SK-N-SH (cell line): ENCODE results near the gene BMP7. TPM values are rescaled to one million over a fixed set of nuclear protein-coding genes. Genes with fewer than 3 reads are reported as not detected.

Experiments
- CTCF ChIA-PET: fragments of 300-600, 350-600 bp; formaldehyde crosslinking; extraction: SDS; loops from one replicate; lab custom pipeline; 2021; lab: Yijun Ruan, JAX
- POLR2A ChIA-PET: fragments of 350-600 bp; sonication (Branson Sonifier 250); formaldehyde crosslinking; extraction: SDS; loops from one replicate; lab custom pipeline; 2020; ENCODE audit warnings: antibody characterized with exemption, inconsistent platforms; lab: Yijun Ruan, JAX
- DNase-seq: peaks from one replicate; pipeline ENCODE4 v3.0.0; 2012
- H2AFZ ChIP-seq: fragments of 200-600 bp; sonication (generic); 2 replicates; pipeline ENCODE4 v1.8.1; 2016; ENCODE audit warnings: antibody characterized with exemption, mild to moderate bottlenecking, low read depth
- H3F3A ChIP-seq: fragments of 200-600 bp; sonication (generic); replicated peaks from 2 replicates; pipeline ENCODE3; 2016; ENCODE audit warnings: antibody characterized with exemption, mild to moderate bottlenecking; ENCODE audit not compliant: insufficient read depth
- H3K27ac ChIP-seq, 2 experiments: fragments of 200-500 bp in 1 of 2; fragments of 200-600 bp in 1 of 2; sonication (Bioruptor generic) in 1 of 2; sonication (generic), shearing (Covaris generic) in 1 of 2; 2 replicates each; pipeline versions ENCODE4 v1.5.1 to v1.6.1; 2014 to 2016; ENCODE audit warnings: low read depth in 2 of 2, inconsistent platforms in 1 of 2, low read length in 1 of 2, mild to moderate bottlenecking in 1 of 2, mixed read lengths in 1 of 2
- H3K27me3 ChIP-seq: fragments of 200-600 bp; sonication (generic), shearing (Covaris generic); 2 replicates; pipeline ENCODE4 v1.6.1; 2016; ENCODE audit warnings: mixed run types; ENCODE audit not compliant: insufficient read depth
- H3K36me3 ChIP-seq, 2 experiments: fragments of 200-500 bp in 1 of 2; fragments of 200-600 bp in 1 of 2; sonication (Bioruptor generic) in 1 of 2; sonication (generic) in 1 of 2; replicated peaks in 1 of 2; 2 replicates each; pipeline versions ENCODE3 to v1.5.1; 2014 to 2016; ENCODE audit warnings: low read length in 1 of 2, mild to moderate bottlenecking in 1 of 2; ENCODE audit not compliant: insufficient read depth in 2 of 2, control insufficient read depth in 1 of 2
- H3K4me1 ChIP-seq, 2 experiments: fragments of 200-500 bp in 1 of 2; fragments of 200-600 bp in 1 of 2; sonication (Bioruptor generic) in 1 of 2; sonication (generic), shearing (Covaris generic) in 1 of 2; 2 replicates each; pipeline versions ENCODE4 v1.5.1 to v1.6.1; 2014 to 2016; ENCODE audit warnings: low read depth in 1 of 2, low read length in 1 of 2, mixed run types in 1 of 2; ENCODE audit not compliant: insufficient read depth in 2 of 2, control insufficient read depth in 1 of 2
- H3K4me2 ChIP-seq: fragments of 200-600 bp; sonication (generic), shearing (Covaris generic); 2 replicates; pipeline ENCODE4 v1.6.1; 2017; ENCODE audit warnings: mixed run types
- H3K4me3 ChIP-seq, 2 experiments: fragments of 200-500 bp in 1 of 2; fragments of 200-600 bp in 1 of 2; sonication (Bioruptor generic) in 1 of 2; sonication (generic), shearing (Covaris generic) in 1 of 2; 2 replicates each; pipeline versions ENCODE4 v1.5.1 to v1.8.1; 2014 to 2016; ENCODE audit warnings: low read depth in 2 of 2, inconsistent platforms in 1 of 2, low read length in 1 of 2, mild to moderate bottlenecking in 1 of 2, mixed read lengths in 1 of 2, moderate library complexity in 1 of 2
- H3K79me2 ChIP-seq: fragments of 200-600 bp; sonication (generic); 2 replicates; pipeline ENCODE4 v1.8.1; 2017; ENCODE audit warnings: mild to moderate bottlenecking; ENCODE audit not compliant: insufficient read depth
- H3K9ac ChIP-seq: fragments of 200-600 bp; sonication (generic); 2 replicates; pipeline ENCODE4 v1.6.1; 2017; ENCODE audit warnings: mixed run types
- H3K9me2 ChIP-seq: fragments of 200-600 bp; sonication (generic); 2 replicates; pipeline ENCODE4 v1.6.1; 2017; ENCODE audit warnings: mixed run types
- H3K9me3 ChIP-seq: fragments of 200-600 bp; sonication (generic); 2 replicates; pipeline ENCODE4 v1.6.1; 2017; ENCODE audit warnings: mixed run types, mild to moderate bottlenecking, moderate library complexity
- H4K20me1 ChIP-seq: fragments of 200-600 bp; sonication (generic); 2 replicates; pipeline ENCODE4 v1.6.1; 2017; ENCODE audit warnings: mild to moderate bottlenecking, mixed run types; ENCODE audit not compliant: insufficient read depth
- CHD2 ChIP-seq: fragments of 150-350 bp; IDR thresholded peaks from 2 replicates; pipeline ENCODE4 v1.6.1; 2018; ENCODE audit warnings: low read length; ENCODE audit not compliant: partially characterized antibody
- EP300 ChIP-seq, 2 experiments: IDR thresholded peaks; 2 replicates each; pipeline versions ENCODE4 v1.4.0 to v1.6.1; 2012; ENCODE audit warnings: borderline replicate concordance in 1 of 2, low read depth in 1 of 2, low read length in 1 of 2
- FOSL2 ChIP-seq: IDR thresholded peaks from 2 replicates; pipeline ENCODE4 v1.4.0; 2012; ENCODE audit warnings: low read depth, mild to moderate bottlenecking, moderate library complexity, borderline replicate concordance
- FOXM1 ChIP-seq: IDR thresholded peaks from 2 replicates; pipeline ENCODE4 v1.4.0; 2012; ENCODE audit warnings: low read depth, mild to moderate bottlenecking
- GABPA ChIP-seq: IDR thresholded peaks from 2 replicates; pipeline ENCODE4 v1.4.0; 2012; ENCODE audit warnings: low read depth, mild to moderate bottlenecking
- IRF3 ChIP-seq: fragments of 150-350 bp; IDR thresholded peaks from 2 replicates; pipeline ENCODE4 v1.6.1; 2016; ENCODE audit warnings: mild to moderate bottlenecking, low read depth, low read length
- MXI1 ChIP-seq: IDR thresholded peaks from 2 replicates; pipeline ENCODE4 v1.6.1; 2012; ENCODE audit warnings: mild to moderate bottlenecking, low read depth, low read length, improper control_type of control experiment
- NFIC ChIP-seq: IDR thresholded peaks from 2 replicates; pipeline ENCODE4 v1.4.0; 2012; ENCODE audit warnings: borderline replicate concordance
- NRF1 ChIP-seq: IDR thresholded peaks from 2 replicates; pipeline ENCODE4 v1.6.1; 2012; ENCODE audit warnings: low read depth, mild to moderate bottlenecking, low read length
- POLR2AphosphoS5 ChIP-seq: IDR thresholded peaks from 2 replicates; pipeline ENCODE4 v1.6.1; 2012; ENCODE audit warnings: low read depth, low read length
- RCOR1 ChIP-seq: fragments of 150-350 bp; IDR thresholded peaks from 2 replicates; pipeline ENCODE4 v1.6.1; 2017; ENCODE audit warnings: antibody characterized with exemption, low read length
- SIN3A ChIP-seq: IDR thresholded peaks from 2 replicates; pipeline ENCODE4 v1.6.1; 2012; ENCODE audit warnings: low read depth, mild to moderate bottlenecking, low read length, moderate library complexity, borderline replicate concordance
- TAF1 ChIP-seq: IDR thresholded peaks from 2 replicates; pipeline ENCODE4 v1.6.1; 2012; ENCODE audit warnings: low read depth, mild to moderate bottlenecking, low read length, moderate library complexity, borderline replicate concordance
- TCF12 ChIP-seq: IDR thresholded peaks from 2 replicates; pipeline ENCODE4 v1.4.0; 2012
- USF1 ChIP-seq: IDR thresholded peaks from 2 replicates; pipeline ENCODE4 v1.4.0; 2012; ENCODE audit warnings: low read depth, borderline replicate concordance
- ZBTB33 ChIP-seq: IDR thresholded peaks from 2 replicates; pipeline ENCODE4 v1.4.0; 2012; ENCODE audit warnings: low read depth, borderline replicate concordance
- WGBS: methylation state at CpG from one replicate; pipeline ENCODE4 v1.1.6; 2017; ENCODE audit warnings: low lambda C conversion rate; 5-methylcytosine and 5-hydroxymethylcytosine counted together
- polyA plus RNA-seq, 3 experiments: library from polyadenylated mRNA; depleted of rRNA; stranded (reverse); fragments of >200 nt; gene quantifications; 2 replicates each; pipeline ENCODE4 v1.2.3, GENCODE V29; 2012
- TF ChIP-seq, protein P1 (sequence below): IDR thresholded peaks from 2 replicates; pipeline ENCODE4 v1.6.1; 2012; ENCODE audit warnings: mild to moderate bottlenecking, low read depth, low read length, moderate library complexity
- TF ChIP-seq, protein P2 (sequence below): IDR thresholded peaks from 2 replicates; pipeline ENCODE4 v1.4.0; 2012; ENCODE audit warnings: low read depth

BMP7 gene
- polyA plus RNA-seq, 1 of the 3 experiments (the other 2 are of a cell fraction) = not detected

DNA sequence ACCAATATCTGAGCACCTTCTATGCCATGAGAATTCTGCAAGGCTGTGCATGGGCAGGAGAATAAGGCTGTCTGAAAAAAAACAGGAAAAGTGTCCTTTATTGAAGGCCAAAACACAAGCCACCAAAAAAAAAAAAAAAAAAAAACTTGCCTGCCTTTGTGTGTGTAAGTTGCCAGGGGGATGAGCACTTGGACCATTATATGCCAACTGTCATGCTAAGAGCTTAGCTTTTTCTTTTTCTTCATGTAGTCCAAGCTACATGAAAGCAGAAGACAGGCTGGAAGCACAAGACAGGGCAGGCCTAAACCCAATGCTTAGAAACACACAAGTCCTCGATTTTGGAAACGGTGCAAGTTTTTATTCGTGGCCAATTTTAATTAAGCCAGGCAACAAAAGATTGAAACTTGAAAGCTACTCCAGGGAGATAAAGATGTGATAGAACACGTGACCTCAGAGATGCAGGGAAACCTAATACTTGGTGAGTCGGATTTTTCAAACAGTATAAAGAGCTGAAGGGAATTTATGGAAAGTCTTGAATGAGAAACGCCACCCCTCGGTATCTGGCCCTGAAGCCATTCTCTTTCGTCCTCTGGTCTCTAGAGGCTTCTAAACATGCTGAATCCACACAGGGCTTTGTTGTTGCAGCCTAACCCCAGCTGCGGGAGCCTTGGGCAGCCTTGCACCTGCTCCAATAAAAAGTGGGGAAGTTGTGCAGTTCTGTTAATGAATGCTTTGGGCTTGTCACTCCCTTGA is 8.6 kb downstream of the BMP7 start:
- Histone ChIP-seq H4K20me1 (no peaks in the 10 kb centered on the region), H3K9me2 (no peaks in the 10 kb centered on the region), H3K79me2 (no peaks in the 10 kb centered on the region), H3K27ac (no peak overlapping the region), H3K36me3 (no peaks in the 10 kb centered on the region), H3F3A (no peaks in the 10 kb centered on the region), H3K9ac (no peak overlapping the region), H3K4me2 (no peak overlapping the region), H2AFZ (no peak overlapping the region), H3K9me3 (no peaks in the 10 kb centered on the region), H3K4me3 (no peak overlapping the region), H3K4me1 (peaks cover 4 to 21% of the 10 kb centered on the region in 2 experiments; a peak in 3 of 4 replicates), H3K27me3 (peaks cover 5% of the 10 kb centered on the region; the same call in 1 of the 2 replicates)
- POLR2A ChIA-PET = no interaction called here
- CTCF ChIA-PET = interaction anchor here (1.9 to 2.7 kb wide), 4 partner anchors 13 to 77 kb away, joined by 5 to 9 read pairs (median 7); no protein-coding TSS in a partner anchor
- WGBS = 40% methylated on average over 9 of the region's 9 CpGs
- DNase-seq = no peak
- TF ChIP-seq, protein P1, sequence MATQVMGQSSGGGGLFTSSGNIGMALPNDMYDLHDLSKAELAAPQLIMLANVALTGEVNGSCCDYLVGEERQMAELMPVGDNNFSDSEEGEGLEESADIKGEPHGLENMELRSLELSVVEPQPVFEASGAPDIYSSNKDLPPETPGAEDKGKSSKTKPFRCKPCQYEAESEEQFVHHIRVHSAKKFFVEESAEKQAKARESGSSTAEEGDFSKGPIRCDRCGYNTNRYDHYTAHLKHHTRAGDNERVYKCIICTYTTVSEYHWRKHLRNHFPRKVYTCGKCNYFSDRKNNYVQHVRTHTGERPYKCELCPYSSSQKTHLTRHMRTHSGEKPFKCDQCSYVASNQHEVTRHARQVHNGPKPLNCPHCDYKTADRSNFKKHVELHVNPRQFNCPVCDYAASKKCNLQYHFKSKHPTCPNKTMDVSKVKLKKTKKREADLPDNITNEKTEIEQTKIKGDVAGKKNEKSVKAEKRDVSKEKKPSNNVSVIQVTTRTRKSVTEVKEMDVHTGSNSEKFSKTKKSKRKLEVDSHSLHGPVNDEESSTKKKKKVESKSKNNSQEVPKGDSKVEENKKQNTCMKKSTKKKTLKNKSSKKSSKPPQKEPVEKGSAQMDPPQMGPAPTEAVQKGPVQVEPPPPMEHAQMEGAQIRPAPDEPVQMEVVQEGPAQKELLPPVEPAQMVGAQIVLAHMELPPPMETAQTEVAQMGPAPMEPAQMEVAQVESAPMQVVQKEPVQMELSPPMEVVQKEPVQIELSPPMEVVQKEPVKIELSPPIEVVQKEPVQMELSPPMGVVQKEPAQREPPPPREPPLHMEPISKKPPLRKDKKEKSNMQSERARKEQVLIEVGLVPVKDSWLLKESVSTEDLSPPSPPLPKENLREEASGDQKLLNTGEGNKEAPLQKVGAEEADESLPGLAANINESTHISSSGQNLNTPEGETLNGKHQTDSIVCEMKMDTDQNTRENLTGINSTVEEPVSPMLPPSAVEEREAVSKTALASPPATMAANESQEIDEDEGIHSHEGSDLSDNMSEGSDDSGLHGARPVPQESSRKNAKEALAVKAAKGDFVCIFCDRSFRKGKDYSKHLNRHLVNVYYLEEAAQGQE = no peak
- TF ChIP-seq, protein P2, sequence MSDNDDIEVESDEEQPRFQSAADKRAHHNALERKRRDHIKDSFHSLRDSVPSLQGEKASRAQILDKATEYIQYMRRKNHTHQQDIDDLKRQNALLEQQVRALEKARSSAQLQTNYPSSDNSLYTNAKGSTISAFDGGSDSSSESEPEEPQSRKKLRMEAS = no peak
- no peak for TF ChIP-seq MXI1
- TF ChIP-seq TAF1 = no peak
- TF ChIP-seq RCOR1 = no peak
- TF ChIP-seq TCF12 = no peak
- TF ChIP-seq FOSL2 = no peak
- TF ChIP-seq FOXM1 = no peak
- TF ChIP-seq GABPA = no peak
- TF ChIP-seq NFIC = no peak
- no peak for TF ChIP-seq CHD2
- no peak for TF ChIP-seq NRF1
- no peak for TF ChIP-seq USF1
- TF ChIP-seq ZBTB33 = no peak
- TF ChIP-seq IRF3 = no peak
- TF ChIP-seq POLR2AphosphoS5 = no peak
- TF ChIP-seq EP300 (IDR thresholded peaks at IDR 0.05; ENCODE audit: borderline replicate concordance in 1 of 2, low read depth in 1 of 2, low read length in 1 of 2) = no peak
- no peak for TF ChIP-seq SIN3A
